Fibroblast of gingiva (primary cell): Measurements from ENCODE around the gene GSC2.

Source experiments
- DNase-seq: peaks from one replicate; pipeline ENCODE4 v3.0.0-alpha.2; 2011; ENCODE audit warnings: low read depth

GSC2 gene

GRCh38 chr22:19133561-19133960 lies 16.5 kb downstream of the GSC2 start:
- no peak for DNase-seq

GRCh38 chr22:19132693-19133400 lies 17.2 kb downstream of the GSC2 start:
- no peak for DNase-seq

DNA sequence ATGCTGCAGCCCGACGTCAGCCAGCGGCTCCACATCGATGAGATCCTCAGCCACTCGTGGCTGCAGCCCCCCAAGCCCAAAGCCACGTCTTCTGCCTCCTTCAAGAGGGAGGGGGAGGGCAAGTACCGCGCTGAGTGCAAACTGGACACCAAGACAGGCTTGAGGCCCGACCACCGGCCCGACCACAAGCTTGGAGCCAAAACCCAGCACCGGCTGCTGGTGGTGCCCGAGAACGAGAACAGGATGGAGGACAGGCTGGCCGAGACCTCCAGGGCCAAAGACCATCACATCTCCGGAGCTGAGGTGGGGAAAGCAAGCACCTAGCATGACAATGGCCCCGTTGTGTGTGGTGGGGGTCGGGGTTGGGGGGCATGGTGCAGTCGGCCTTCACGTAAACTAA lies 17.9 kb downstream of the GSC2 start:
- DNase-seq: no peak

DNA sequence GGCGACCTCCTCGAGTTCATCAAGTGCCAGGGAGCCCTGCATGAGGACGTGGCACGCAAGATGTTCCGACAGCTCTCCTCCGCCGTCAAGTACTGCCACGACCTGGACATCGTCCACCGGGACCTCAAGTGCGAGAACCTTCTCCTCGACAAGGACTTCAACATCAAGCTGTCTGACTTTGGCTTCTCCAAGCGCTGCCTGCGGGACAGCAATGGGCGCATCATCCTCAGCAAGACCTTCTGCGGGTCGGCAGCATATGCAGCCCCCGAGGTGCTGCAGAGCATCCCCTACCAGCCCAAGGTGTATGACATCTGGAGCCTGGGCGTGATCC lies 18.4 kb downstream of the GSC2 start:
- no peak for DNase-seq

DNA sequence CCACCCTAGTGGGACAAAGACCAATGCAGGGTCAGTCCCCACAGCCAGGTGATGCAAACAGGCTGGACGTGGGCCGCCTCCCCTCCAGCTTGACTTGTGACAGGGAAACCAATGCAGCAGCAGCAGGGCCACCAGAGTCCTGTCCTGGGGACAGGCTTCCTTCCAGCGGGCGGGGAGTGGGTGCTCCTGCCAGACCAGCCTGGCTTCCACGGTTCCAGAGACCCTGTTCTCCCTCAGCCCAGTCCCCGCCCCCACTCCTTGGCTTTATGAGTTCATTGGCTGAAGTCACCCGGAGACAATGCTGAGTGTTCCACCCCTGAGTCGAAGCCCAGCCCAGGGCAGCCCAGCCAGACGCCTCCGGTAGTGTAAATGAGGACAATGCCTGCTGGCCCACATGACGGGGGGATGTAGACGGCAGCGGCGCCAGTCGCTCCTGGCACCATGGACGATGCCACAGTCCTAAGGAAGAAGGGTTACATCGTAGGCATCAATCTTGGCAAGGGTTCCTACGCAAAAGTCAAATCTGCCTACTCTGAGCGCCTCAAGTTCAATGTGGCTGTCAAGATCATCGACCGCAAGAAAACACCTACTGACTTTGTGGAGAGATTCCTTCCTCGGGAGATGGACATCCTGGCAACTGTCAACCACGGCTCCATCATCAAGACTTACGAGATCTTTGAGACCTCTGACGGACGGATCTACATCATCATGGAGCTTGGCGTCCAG lies 19.0 kb downstream of the GSC2 start, which contains the start of gene TSSK2:
Gene TSSK2, plus strand, starts transcription at position 350 of the 726 bp plus-strand sequence. Its CDS starts 92 bp downstream, at position 442.
- no peak for DNase-seq

- DNase-seq: no peak
These were observed 20.2 kb downstream of the GSC2 start for GRCh38 chr22:19129871-19130270.

DNA sequence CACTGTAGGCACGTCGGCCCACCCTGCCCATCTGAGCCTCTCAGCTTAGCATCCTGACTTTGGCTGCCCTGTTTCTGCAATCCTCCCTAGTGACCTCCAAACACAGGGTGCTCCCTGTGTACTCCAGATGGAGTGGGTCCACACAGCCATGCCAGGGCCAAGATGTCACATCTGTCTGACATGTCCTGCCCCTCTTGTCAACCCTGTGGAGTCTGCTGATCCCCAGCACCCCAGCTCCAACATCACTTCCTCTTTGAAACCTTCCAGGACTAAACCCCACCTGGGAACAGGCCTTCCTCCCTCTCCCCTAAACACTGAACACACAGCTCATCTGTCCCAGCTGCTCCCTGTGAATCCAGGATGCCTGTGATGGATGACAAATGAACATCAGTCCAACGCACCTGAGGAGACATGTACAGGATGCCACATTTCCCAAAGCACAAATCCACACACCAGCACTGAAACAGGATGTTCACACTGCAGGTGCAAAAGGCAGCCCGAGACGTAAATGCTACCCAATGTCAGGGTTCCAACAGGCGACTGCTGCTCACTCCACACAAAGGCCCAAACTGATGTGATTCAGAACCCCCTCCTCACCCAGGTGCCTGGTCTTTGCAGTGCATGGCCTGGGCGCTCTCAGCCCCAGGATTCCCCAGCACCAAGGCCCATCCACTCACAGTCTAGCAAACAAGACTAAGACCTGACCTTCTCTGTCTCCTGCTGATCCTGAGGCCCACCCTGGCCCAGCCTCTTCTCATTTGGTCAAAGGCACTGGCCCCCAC lies 21.0 kb downstream of the GSC2 start:
- DNase-seq: no peak

GRCh38 chr22:19128009-19128401 lies 22.1 kb downstream of the GSC2 start:
- no peak for DNase-seq

GRCh38 chr22:19127329-19128008 lies 22.6 kb downstream of the GSC2 start:
- no peak for DNase-seq

GRCh38 chr22:19126309-19127273 lies 23.5 kb downstream of the GSC2 start:
- DNase-seq: no peak

DNA sequence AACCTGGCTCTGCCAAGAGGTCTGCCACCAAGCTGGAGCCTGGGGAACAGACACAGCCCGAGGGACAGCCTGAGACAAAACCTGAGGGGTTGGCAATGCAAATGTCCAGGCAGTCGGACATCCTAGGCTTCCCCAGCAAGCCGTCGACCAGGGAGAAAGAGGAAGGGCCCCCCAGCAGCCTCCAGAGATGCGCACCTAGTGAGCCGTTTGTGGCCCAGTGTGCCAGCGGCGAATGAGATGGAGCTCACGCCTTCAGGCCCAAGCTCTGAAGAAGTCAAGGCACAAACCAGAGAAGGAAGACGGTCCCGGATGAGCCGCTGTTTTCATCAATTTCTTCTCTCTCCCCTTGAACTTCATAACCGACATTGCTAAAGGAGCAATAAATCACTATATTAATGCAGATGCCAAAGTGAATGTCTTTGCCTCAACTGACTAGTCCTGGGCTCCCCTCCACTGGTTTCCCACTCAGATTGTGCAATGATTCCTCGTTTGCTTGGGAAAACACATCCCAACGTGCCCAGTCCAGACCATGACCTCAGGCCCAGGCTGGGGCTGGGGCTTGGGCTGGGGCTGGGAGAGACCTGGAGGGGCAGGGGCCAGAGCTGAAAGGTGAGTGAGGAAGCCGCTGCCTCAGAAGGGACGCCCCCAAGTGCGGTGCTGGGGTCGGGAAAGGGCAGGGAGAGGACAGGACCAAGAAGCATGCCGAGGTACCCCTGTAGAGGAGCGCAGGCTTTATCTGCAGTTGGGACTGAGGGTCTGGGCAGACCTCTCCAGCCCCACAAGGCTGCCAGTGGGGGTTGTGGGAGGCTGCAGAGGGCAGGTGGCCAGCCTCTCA lies 24.4 kb downstream of the GSC2 start:
- DNase-seq: no peak

DNA sequence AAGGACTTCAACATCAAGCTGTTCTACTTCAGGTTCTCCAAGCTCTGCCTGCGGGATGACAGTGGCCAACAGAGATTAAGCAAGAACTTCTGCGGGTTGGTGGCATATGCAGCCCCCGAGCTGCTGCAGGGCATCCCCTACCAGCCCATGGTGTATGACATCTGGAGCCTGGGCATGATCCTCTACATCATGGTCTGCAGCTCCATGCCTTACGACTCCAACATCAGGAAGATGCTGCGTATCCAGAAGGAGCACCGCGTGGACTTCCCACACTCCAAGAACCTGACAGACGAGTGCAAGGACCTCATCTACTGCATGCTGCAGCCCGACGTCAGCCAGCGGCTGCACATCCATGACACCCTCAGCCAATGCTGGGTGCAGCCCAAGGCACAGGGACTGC lies 25.1 kb downstream of the GSC2 start:
- DNase-seq: no peak

- no peak for DNase-seq
These were observed 25.7 kb downstream of the GSC2 start for GRCh38 chr22:19124377-19124776.

- no peak for DNase-seq
These were observed 26.2 kb downstream of the GSC2 start for GRCh38 chr22:19123936-19124335.

GRCh38 chr22:19122752-19123492 lies 27.2 kb downstream of the GSC2 start:
- no peak for DNase-seq

GRCh38 chr22:19122143-19122751 lies 27.8 kb downstream of the GSC2 start, which contains the start of gene DGCR2:
TSS of gene DGCR2 (minus strand) at chr22:19122412. CDS start at chr22:19122206, 206 bp downstream.
- peak; percentile 94 for DNase-seq

- peak; percentile 22 for DNase-seq
These were observed 28.4 kb downstream of the GSC2 start for GRCh38 chr22:19121631-19122142.

DNA sequence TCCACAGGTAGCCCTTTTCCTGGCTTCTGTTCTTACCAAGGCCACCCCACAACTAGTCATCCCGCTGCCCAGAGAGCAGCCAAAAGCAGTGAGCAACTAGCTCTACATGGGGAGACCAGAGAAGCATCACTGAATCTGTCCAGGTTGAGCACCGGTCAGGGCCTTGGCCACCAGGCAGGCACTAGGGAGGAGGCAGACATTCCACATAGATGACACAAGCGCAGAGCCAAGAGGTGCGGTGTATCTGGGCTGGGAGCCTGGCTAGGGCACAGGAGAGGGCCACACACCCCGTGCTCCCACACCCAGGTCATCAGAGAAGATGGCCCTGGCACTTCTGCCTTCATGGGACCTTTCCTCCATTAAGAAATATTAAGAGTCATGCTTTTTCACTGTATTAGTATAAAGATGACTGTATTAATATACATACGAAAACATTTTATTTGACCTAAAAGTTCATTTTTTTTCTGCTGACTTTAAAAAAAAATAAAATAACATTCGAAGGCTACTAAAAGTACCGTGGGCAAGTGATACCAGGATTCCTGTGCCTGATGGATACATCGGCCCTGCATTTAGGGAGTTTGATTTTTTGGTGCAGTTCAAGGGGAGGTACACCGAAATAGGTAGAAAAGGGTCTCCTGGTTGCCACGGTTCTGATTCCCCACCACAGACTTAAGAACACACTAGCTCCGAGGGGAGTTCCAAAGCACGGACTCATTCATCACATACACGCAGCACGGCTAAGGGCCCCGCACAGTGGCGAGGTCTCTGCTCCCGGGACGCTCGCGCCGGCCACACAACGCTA lies 29.1 kb downstream of the GSC2 start:
- DNase-seq: no peak
